Left renal pelvis (tissue), 4 donors: ENCODE data around the gene GPX1. TPM values are rescaled to one million over a fixed set of nuclear protein-coding genes. Genes with fewer than 3 reads are reported as not detected.
"Not testable (repeated sequence)": the region's sequence is repeated elsewhere in the genome, so short reads cannot be mapped to it uniquely, and the experiment has no call there.

ENCODE experiments used
- DNase-seq, 4 donors: peaks; one replicate each; pipeline ENCODE4 v3.0.0-alpha.2; 2013; ENCODE audit warnings: low read depth in 4 of 4, low spot score in 3 of 4
- polyA plus RNA-seq, 4 donors: library from polyadenylated mRNA; unstranded; fragments of 120-200 nt; gene quantifications; one replicate each; pipeline ENCODE4 v1.2.1, GENCODE V29; 2013; ENCODE audit not compliant: insufficient read length in 4 of 4

The GPX1 gene
- polyA plus RNA-seq = 100 to 1,000 TPM in 3 of 4 donors, 10 to 100 TPM in 1; 89.5 to 175 (median 107) TPM

DNA sequence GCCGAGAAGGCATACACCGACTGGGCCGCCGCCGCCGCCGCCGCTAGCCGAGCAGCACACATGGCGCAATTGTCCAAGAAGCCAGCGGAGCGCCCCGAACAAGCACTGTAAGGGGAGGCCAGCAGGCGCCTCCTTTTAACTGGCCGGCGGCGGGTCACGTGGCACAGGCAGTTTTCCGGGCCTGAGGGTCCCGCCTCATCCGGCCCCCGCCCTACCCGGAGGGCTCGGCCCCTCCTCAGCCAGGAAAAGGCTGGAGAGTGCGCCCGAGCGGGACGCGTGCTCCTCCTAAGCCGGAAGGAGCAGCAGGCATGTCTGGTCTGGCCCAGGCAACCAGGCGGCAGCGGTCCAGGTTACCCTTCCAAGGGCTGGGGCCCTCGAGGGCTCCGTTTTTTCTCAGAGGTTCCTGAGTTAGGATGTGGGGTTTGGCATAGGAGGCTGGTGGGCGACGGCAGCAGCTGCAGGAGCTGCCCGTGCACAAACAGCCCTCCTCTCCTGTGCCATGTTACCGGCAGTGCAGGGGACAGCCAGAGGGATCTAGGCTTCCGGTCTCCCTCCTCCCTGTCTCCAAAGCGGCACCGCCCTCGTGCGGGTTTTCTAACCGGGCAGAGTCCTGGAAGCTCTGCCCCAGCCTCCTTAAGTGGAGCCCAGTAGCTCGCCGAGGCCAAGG lies at the start of gene GPX1:
TSS of gene GPX1 (minus strand) at position 137 of the 667 bp plus-strand sequence. CDS start at position 62, 75 bp downstream.
- peak; percentile 79 to 87 (median 86) for DNase-seq

DNA sequence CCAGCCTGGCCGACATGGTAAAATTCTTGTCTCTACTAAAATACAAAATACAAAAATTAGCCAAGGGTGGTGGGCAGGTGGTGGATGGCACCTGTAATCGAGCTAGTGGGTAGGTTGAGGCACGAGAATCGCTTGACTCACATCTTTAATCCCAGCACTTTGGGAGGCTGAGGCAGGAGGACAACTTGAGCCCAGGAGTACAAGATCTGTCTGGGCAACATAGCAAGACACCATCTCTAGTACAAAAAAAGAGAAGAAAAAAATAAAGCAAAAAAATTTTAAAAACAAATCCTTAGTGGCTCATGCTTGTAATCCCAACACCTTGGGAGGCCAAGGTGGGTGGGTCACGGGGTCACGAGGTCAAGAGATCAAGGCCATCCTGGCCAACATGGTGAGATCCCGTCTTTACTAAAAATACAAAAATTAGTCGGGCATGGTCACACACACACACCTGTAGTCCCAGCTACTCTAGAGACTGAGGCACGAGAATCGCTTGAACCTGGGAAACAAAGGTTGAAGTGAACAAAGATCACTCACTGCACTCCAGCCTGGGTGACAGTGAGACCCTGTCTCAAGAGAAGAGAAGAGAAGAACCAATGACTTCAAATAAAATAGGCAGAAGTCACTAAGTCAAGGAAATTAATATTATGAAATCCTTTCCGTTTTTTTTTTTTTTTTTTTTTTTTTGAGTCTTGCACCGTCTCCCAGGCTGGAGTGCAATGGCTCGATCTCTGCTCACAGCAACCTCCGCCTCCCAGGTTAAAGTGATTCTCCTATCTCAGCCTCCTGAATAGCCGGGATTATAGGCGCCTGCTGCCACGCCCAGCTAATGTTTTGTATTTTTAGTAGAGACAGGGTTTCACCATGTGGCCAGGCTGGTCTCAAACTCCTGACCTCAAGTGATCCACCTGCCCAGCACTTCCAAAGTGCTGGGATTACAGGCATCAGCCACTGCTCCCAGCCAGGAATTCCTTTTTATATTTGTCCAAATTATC lies 48.7 kb upstream of the GPX1 start:
- DNase-seq = no peak

DNA sequence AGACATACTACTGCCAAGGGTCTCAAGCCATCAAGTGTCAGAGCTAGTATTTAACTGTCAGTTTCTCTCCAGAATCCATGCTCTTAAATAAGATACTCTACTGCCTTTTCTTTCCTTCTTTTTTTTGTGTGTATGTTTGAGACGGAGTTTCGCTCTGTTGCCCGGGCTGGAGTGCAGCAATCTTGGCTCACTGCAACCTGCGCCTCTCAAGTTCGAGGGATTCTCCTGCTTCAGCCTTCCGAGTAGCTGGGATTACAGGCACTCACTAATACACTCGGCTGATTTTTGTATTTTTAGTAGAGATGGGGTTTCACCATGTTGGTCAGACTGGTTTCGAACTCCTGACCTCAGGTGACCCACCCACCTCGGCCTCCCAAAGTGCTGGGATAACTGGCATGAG lies 47.4 kb upstream of the GPX1 start:
- not testable (repeated sequence) for DNase-seq

DNA sequence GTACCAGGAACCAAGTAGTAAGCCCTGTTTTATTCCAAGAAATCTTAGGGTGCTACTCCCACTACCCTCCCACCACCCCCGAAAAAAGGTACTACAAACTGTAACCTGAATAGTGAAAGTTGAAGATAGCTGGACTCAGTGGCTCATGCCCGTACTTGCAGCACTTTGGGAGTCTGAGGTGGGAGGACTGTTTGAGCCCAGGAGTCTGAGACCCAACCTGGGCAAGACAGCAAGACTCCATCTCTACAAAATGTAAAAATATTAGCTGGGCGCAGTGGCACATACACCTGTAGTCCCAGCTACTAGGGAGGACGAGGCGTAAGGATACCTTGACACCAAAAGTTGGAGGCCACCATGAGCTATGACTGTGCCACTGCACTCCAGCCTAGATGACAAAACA lies 45.7 kb upstream of the GPX1 start:
- no peak for DNase-seq

- DNase-seq = no peak
Measured at GRCh38 chr3:49401766-49402165, 43.6 kb upstream of the GPX1 start.

DNA sequence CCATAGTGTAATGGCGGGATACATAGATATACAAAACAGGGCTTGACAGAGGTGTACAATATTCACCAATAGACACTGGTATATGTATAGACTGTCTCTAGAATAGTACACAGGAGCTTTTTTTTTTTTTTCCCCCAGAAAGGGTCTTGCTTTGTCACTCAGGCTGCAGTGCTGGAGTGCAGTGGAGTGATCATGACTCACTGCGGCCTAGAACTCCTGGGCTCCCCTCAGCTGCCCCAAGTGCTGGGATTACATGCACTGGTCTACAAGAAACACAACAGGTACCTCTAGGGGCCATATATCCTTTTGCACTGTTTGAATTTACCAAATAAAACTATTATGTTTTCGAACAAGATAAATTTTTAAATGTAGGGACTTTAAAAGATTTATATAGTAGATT lies 41.3 kb upstream of the GPX1 start:
- DNase-seq = no peak

GRCh38 chr3:49397470-49397869 lies 39.3 kb upstream of the GPX1 start:
- DNase-seq = no peak

DNA sequence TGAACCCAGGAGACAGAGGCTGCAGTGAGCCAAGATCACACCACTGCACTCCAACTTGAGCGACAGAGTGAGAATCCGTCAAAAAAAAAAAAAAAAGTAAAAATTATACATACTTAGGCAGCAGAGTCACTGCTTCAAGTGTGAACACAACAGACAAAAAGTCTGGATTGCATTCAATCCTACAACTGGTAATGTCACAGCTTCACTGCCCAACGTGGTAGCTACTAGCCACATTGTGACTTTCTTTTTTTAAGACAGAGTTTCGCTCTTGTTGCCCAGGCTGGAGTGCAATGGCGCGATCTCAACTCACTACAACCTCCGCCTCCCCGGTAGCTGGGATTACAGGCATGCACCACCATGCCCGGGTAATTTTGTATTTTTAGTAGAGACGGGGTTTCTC lies 33.2 kb upstream of the GPX1 start:
- DNase-seq = not testable (repeated sequence)

DNA sequence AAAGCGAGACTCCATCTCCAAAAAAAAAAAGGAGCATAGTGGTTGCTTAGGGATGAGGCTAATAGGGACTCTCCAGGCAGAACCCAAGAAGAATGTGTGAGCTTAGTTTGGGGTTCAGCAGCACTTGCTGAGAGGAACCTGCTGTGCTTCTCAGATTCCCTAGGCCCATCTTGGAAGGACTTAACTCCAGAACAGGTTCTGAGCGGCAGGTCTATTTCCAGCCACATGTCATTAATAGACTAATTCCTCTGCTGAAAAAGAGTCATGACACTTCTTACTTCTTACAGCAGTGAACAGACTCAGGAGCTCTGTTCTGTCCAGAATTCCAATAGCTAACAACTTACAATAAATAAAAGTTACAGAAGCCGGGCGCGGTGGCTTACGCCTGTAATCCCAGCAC lies 31.1 kb upstream of the GPX1 start:
- DNase-seq = no peak

DNA sequence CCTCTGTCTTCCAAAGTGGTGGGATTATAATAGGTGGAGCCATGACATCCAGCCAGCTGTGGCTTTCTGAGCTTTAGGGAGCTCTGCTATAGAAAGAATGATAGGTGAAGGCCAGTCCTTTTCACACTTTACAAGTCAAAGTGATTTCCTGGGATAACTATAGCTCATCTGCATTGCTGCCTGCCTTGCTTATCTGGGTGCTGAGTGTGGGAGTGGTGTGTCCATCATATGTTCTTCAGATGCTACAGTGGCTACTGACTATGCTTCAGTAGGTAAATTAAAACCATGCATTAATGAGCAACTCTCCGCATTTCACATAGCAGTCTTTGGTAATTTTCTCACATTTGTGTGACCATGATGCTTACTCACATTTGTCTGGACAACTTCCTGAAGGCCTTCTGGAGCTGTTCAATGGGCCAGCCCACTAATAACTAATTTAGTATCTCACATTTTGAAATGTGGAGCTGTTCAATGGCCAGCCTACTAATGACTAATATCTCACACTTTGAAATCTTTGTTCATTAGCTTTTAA lies 30.2 kb upstream of the GPX1 start:
- no peak for DNase-seq

- DNase-seq = no peak
Measured at GRCh38 chr3:49387721-49388120, 29.6 kb upstream of the GPX1 start.

DNA sequence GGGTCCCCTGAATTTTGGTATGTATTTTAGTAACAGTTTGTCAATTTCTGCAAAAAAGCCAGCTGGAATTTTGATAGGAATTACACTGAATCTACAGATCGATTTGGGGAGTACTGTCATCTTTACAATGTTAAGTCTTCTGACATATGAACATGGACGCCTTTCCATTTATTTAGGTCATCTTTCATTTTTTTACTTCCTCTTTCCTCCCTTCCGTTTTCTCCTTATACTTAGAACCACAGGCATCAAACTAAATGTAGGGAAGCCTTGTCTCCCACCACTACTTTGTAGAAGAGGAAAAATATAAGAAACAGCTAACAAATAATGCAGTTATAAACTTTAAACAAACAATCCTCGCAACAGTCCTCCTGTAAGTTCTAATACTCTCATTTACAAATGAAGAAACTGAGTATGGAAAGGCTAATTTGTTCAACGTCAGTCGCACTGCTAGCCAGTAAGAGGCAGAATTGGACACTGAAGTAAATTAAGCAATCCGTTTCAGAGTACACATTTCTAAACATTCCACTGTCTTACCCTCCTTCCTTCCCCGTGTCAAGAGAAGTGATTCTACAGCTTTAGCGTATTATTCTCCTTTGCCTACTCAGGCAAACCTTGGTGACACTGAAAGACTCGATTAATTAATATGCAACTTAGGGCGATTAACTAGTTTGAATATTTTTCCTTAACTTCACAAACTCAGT lies 28.1 kb upstream of the GPX1 start:
- DNase-seq = no peak

GRCh38 chr3:49385617-49386016 lies 27.5 kb upstream of the GPX1 start:
- DNase-seq = no peak

DNA sequence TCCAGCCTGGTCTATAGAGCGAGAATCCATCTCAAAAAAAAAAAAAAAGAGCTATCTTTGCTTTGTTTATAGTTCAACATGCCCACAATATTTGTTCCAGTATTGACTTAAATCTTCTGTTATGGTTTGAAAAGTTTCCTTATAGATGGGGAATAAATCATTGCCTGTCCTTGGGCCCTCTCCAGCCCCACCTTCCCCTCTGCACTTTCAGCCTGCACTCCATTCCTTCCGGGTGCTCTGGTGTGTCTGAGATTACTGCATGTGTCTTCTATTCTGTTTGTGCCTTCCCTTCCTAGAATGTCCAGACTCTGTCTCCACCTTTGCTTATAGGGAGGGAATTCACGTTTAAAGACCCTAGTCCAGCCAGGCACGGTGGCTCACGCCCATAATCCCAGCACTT lies 25.2 kb upstream of the GPX1 start:
- DNase-seq = no peak

- DNase-seq = no peak
Measured at GRCh38 chr3:49378249-49378895, 20.2 kb upstream of the GPX1 start.

- DNase-seq = no peak
Measured at GRCh38 chr3:49377483-49377882, 19.3 kb upstream of the GPX1 start.

GRCh38 chr3:49371946-49372345 lies 13.8 kb upstream of the GPX1 start:
- no peak for DNase-seq

DNA sequence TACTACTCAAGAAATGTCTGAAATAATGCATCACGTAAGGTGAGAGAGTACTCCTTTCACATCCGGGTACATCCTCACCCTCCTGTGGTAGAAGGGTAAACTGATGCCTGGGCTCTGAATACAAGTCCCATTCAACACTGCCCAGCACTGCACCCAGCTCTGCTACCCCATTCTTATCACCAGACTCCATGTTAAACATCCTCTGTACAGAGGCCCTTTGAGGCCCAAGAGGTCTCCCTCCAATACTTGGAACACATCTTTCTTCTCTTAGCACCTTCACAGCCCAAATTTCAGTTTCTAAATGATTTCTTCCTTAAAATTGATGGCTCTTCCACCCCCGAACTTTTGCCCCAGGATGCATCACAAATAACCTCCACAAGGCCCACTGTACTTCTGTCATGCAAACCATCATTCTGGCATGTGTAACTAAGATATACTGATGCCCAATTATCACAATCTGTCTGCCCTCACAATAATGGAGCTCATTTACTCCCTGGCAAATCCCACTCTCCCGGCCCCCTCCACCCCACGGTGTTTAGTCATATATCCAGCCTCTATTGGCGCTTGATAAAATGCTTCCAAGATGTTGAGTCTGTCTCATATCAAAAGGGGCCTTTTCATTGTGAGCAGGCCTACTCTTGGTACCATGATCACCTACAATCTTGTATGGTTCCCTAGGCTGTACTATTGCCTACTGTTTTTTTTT lies 12.6 kb upstream of the GPX1 start:
- DNase-seq = no peak

- DNase-seq = no peak
Measured at GRCh38 chr3:49362561-49362960, 4.4 kb upstream of the GPX1 start.

GRCh38 chr3:49359623-49360022 lies 1.5 kb upstream of the GPX1 start:
- DNase-seq = no peak
